ENCODE measurements around the gene IPO4. TPM values are rescaled to one million over a fixed set of nuclear protein-coding genes. Genes with fewer than 3 reads are reported as not detected.
A peak's percentile ranks its signal among the peaks of the same experiment; 100 is the strongest.
"Not testable (repeated sequence)": the region's sequence is repeated elsewhere in the genome, so short reads cannot be mapped to it uniquely, and the experiment has no call there.

The IPO4 gene
- total and polyA plus RNA-seq, 2 donors (not counting 1 experiment from before 2014, with no cell fraction given): 12.4 to 25.3 TPM

GRCh38 chr14:24219521-24219920 is 30.9 kb upstream of the IPO4 start:
- Histone ChIP-seq H3K4me3 (replicated peaks in 1 of 4; ENCODE audit: control extremely low read depth in 1 of 4, insufficient read depth in 1 of 4, low read depth in 3 of 4, low read length in 4 of 4) (no peak overlapping the region), H2AFZ (ENCODE audit: low read length) (no peak overlapping the region), H3K36me3 (ENCODE audit: control insufficient read depth, insufficient read depth, low read length) (peaks cover 1% of the 10 kb centered on the region), H3K9ac (ENCODE audit: insufficient read depth, low read length) (no peak overlapping the region), H3K9me3 (ENCODE audit: control insufficient read depth, insufficient read depth, low read depth, low read length) (no peaks in the 10 kb centered on the region), H3K27me3 (ENCODE audit: control insufficient read depth, insufficient read depth, low read length) (no peaks in the 10 kb centered on the region), H3K79me2 (ENCODE audit: control insufficient read depth, insufficient read depth, low read length) (peaks cover 21% of the 10 kb centered on the region), H3K27ac (ENCODE audit: insufficient read depth, low read length) (no peak overlapping the region), H3K4me2 (ENCODE audit: extremely low read depth, insufficient read depth, low read length) (no peak overlapping the region), H4K20me1 (ENCODE audit: control insufficient read depth, extremely low read depth, insufficient read depth, low read length) (no peaks in the 10 kb centered on the region), H3K4me1 (ENCODE audit: control insufficient read depth, extremely low read depth, insufficient read depth, low read length) (no peaks in the 10 kb centered on the region)
- no peak for TF ChIP-seq CTCF (conservative IDR thresholded peaks at IDR 0.05 in 1 of 2, IDR thresholded peaks at IDR 0.05 in 1 of 2; ENCODE audit: low read depth in 1 of 2, low read length in 2 of 2)
- TF ChIP-seq EZH2 (IDR thresholded peaks at IDR 0.05; ENCODE audit: low read length, missing control alignments): no peak
- no peak for DNase-seq (ENCODE audit: low read depth in 2 of 2)

GRCh38 chr14:24219080-24219479 is 30.5 kb upstream of the IPO4 start:
- H3K4me1 ChIP-seq (ENCODE audit: control insufficient read depth, extremely low read depth, insufficient read depth, low read length): peaks cover under 1% of the 10 kb centered on the region
- H3K36me3 ChIP-seq (ENCODE audit: control insufficient read depth, insufficient read depth, low read length): peaks cover 1% of the 10 kb centered on the region
- H3K9ac ChIP-seq (ENCODE audit: insufficient read depth, low read length): no peak overlapping the region
- no peak overlapping the region for H3K4me3 ChIP-seq (replicated peaks in 1 of 4; ENCODE audit: control extremely low read depth in 1 of 4, insufficient read depth in 1 of 4, low read depth in 3 of 4, low read length in 4 of 4)
- no peak for DNase-seq (ENCODE audit: low read depth in 2 of 2)
- H4K20me1 ChIP-seq (ENCODE audit: control insufficient read depth, extremely low read depth, insufficient read depth, low read length): no peaks in the 10 kb centered on the region
- H3K27ac ChIP-seq (ENCODE audit: insufficient read depth, low read length): no peak overlapping the region
- H2AFZ ChIP-seq (ENCODE audit: low read length): no peak overlapping the region
- no peak for TF ChIP-seq EZH2 (IDR thresholded peaks at IDR 0.05; ENCODE audit: low read length, missing control alignments)
- no peaks in the 10 kb centered on the region for H3K9me3 ChIP-seq (ENCODE audit: control insufficient read depth, insufficient read depth, low read depth, low read length)
- H3K79me2 ChIP-seq (ENCODE audit: control insufficient read depth, insufficient read depth, low read length): peaks cover 19% of the 10 kb centered on the region
- H3K4me2 ChIP-seq (ENCODE audit: extremely low read depth, insufficient read depth, low read length): no peak overlapping the region
- H3K27me3 ChIP-seq (ENCODE audit: control insufficient read depth, insufficient read depth, low read length): no peaks in the 10 kb centered on the region

GRCh38 chr14:24216876-24217275 is 28.3 kb upstream of the IPO4 start:
- DNase-seq (ENCODE audit: low read depth in 2 of 2); H3K9ac ChIP-seq (ENCODE audit: insufficient read depth, low read length); H3K4me3 ChIP-seq (replicated peaks in 1 of 4; ENCODE audit: control extremely low read depth in 1 of 4, insufficient read depth in 1 of 4, low read depth in 3 of 4, low read length in 4 of 4): not testable (repeated sequence)

GRCh38 chr14:24216345-24216699 is 27.7 kb upstream of the IPO4 start:
- Histone ChIP-seq H3K4me3 (replicated peaks in 1 of 4; ENCODE audit: control extremely low read depth in 1 of 4, insufficient read depth in 1 of 4, low read depth in 3 of 4, low read length in 4 of 4) (peak overlapping the region; percentile 48 to 93 (median 72)), H3K27me3 (ENCODE audit: control insufficient read depth, insufficient read depth, low read length) (no peaks in the 10 kb centered on the region), H3K4me2 (ENCODE audit: extremely low read depth, insufficient read depth, low read length) (peak overlapping the region; percentile 89), H2AFZ (ENCODE audit: low read length) (no peak overlapping the region), H3K4me1 (ENCODE audit: control insufficient read depth, extremely low read depth, insufficient read depth, low read length) (peaks cover 9% of the 10 kb centered on the region), H3K9me3 (ENCODE audit: control insufficient read depth, insufficient read depth, low read depth, low read length) (no peaks in the 10 kb centered on the region), H3K9ac (ENCODE audit: insufficient read depth, low read length) (no peak overlapping the region), H3K79me2 (ENCODE audit: control insufficient read depth, insufficient read depth, low read length) (peaks cover 11% of the 10 kb centered on the region), H3K36me3 (ENCODE audit: control insufficient read depth, insufficient read depth, low read length) (peaks cover 3% of the 10 kb centered on the region), H3K27ac (ENCODE audit: insufficient read depth, low read length) (no peak overlapping the region), H4K20me1 (ENCODE audit: control insufficient read depth, extremely low read depth, insufficient read depth, low read length) (no peaks in the 10 kb centered on the region)
- no peak for DNase-seq (ENCODE audit: low read depth in 2 of 2)
- TF ChIP-seq EZH2 (IDR thresholded peaks at IDR 0.05; ENCODE audit: low read length, missing control alignments): no peak
- no peak for TF ChIP-seq CTCF (conservative IDR thresholded peaks at IDR 0.05 in 1 of 2, IDR thresholded peaks at IDR 0.05 in 1 of 2; ENCODE audit: low read depth in 1 of 2, low read length in 2 of 2)

More at GRCh38 chr14:24216876-24217275, 28.3 kb upstream of the IPO4 start:
- not testable (repeated sequence) for H3K27me3 ChIP-seq (ENCODE audit: control insufficient read depth, insufficient read depth, low read length); H3K36me3 ChIP-seq (ENCODE audit: control insufficient read depth, insufficient read depth, low read length); H2AFZ ChIP-seq (ENCODE audit: low read length); H3K9me3 ChIP-seq (ENCODE audit: control insufficient read depth, insufficient read depth, low read depth, low read length); H4K20me1 ChIP-seq (ENCODE audit: control insufficient read depth, extremely low read depth, insufficient read depth, low read length); H3K27ac ChIP-seq (ENCODE audit: insufficient read depth, low read length); H3K4me1 ChIP-seq (ENCODE audit: control insufficient read depth, extremely low read depth, insufficient read depth, low read length); H3K4me2 ChIP-seq (ENCODE audit: extremely low read depth, insufficient read depth, low read length)
- peaks cover 13% of the 10 kb centered on the region for H3K79me2 ChIP-seq (ENCODE audit: control insufficient read depth, insufficient read depth, low read length)

All from fibroblast of lung (primary cell).